GM12875 (cell line): ENCODE results near the gene STRBP.

ENCODE experiments used
- H3K4me3 ChIP-seq: one replicate; pipeline ENCODE4 v1.5.1; 2011; ENCODE audit warnings: low read depth, low read length, control low read depth
- CTCF ChIP-seq: IDR thresholded peaks from 2 replicates; pipeline ENCODE4 v1.5.1; 2011; ENCODE audit warnings: low read depth, mild to moderate bottlenecking, control low read depth, inconsistent platforms, low read length, moderate library complexity, borderline replicate concordance; ENCODE audit not compliant: insufficient read depth

Gene STRBP

GRCh38 chr9:123261006-123261677 is 7.2 kb downstream of the STRBP start:
- no peak overlapping the region for H3K4me3 ChIP-seq
- no peak for TF ChIP-seq CTCF

GRCh38 chr9:123260340-123260739 is 8.0 kb downstream of the STRBP start:
- TF ChIP-seq CTCF = no peak
- no peak overlapping the region for H3K4me3 ChIP-seq

- no peak overlapping the region for H3K4me3 ChIP-seq
- TF ChIP-seq CTCF = no peak
Measured at GRCh38 chr9:123257276-123257675, 11.1 kb downstream of the STRBP start.

- H3K4me3 ChIP-seq = no peak overlapping the region
- no peak for TF ChIP-seq CTCF
Measured at GRCh38 chr9:123255718-123256117, 12.7 kb downstream of the STRBP start.

- H3K4me3 ChIP-seq = no peak overlapping the region
- no peak for TF ChIP-seq CTCF
Measured at GRCh38 chr9:123253204-123253603, 15.2 kb downstream of the STRBP start.

GRCh38 chr9:123251741-123252140 is 16.6 kb downstream of the STRBP start:
- no peak for TF ChIP-seq CTCF
- H3K4me3 ChIP-seq = no peak overlapping the region

GRCh38 chr9:123251324-123251723 is 17.1 kb downstream of the STRBP start:
- no peak for TF ChIP-seq CTCF
- no peak overlapping the region for H3K4me3 ChIP-seq
